ENCODE data around the gene SNRNP35. TPM values are rescaled to one million over a fixed set of nuclear protein-coding genes. Genes with fewer than 3 reads are reported as not detected.
"Not testable (repeated sequence)": the region's sequence is repeated elsewhere in the genome, so short reads cannot be mapped to it uniquely, and the experiment has no call there.

SNRNP35 gene
- total RNA-seq, 2 experiments from 2014 or later, result 21.5 to 21.8 TPM

DNA sequence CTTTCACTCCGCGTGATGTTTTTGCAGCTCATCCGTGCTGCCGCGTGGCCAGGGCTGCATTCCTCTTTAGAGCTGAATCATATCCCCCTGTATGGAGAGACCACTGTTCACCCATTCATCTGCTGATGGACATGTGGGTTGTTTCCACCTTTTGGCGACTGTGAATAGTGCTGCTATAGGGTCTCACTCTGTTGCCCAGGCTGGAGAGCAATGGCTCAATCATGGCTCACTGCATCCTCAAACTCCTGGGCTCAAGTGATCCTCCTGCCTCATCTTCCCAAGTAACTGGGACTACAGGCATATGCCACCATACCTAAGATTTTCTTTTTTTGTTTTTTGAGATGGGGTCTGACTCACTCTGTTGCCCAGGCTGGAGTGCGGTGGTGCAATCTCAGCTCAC is 39.1 kb downstream of the SNRNP35 start:
- CTCF ChIA-PET, result interaction anchor here (1.1 kb wide), 1 partner anchor 22 kb away, joined by 3 read pairs; no protein-coding TSS in a partner anchor
- Mint-ChIP-seq H3K4me3 (no peak overlapping the region), H3K27me3 (ENCODE audit: low read depth) (no peaks in the 10 kb centered on the region), H3K27ac (no peak overlapping the region), H3K9me3 (no peaks in the 10 kb centered on the region), H3K36me3 (ENCODE audit: low read depth) (no peaks in the 10 kb centered on the region), H3K4me1 (ENCODE audit: low read depth) (no peaks in the 10 kb centered on the region)
- intact Hi-C loops (cut with micrococcal nuclease), result no loop called here
- DNase-seq, result no peak

DNA sequence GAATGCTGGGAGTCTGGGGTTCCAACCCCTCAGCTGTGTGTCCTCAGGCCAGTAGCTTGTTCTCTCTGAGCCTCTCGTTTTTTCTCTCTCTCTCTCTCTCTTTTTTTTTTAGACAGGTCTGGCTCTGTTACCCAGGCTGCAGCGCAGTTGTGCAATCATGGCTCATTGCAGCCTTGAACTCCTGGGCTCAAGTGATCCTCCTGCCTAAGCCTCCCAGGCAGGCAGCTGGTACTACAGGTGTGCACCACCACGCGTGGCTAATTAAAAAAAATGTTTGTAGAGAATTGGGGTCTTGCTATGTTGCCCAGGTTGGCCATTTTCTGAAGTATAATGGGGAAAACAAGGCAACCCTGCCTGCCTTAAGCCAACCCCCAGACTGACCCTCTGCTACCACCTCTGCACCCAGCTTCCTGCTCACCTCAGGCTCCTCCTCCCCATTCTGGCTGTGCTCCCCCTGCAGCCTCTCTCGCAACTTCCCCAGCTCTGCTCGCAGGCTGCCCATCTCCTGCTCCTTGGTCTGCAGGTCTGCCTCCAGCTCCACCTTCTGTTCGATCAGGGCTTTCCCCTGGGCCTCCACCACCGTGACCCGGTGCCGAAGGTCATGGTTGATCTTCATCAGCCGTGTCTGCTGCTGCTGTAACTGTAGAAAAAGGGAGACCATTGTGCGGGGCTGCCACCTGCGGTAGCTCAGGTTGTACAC is 40.3 kb downstream of the SNRNP35 start:
- Mint-ChIP-seq H3K27me3 (ENCODE audit: low read depth) (no peaks in the 10 kb centered on the region), H3K4me3 (no peak overlapping the region), H3K9me3 (no peaks in the 10 kb centered on the region), H3K36me3 (ENCODE audit: low read depth) (no peaks in the 10 kb centered on the region), H3K27ac (no peak overlapping the region), H3K4me1 (ENCODE audit: low read depth) (no peaks in the 10 kb centered on the region)
- intact Hi-C loops (cut with micrococcal nuclease), result no loop called here
- CTCF ChIA-PET, result no interaction called here
- DNase-seq, result no peak

DNA sequence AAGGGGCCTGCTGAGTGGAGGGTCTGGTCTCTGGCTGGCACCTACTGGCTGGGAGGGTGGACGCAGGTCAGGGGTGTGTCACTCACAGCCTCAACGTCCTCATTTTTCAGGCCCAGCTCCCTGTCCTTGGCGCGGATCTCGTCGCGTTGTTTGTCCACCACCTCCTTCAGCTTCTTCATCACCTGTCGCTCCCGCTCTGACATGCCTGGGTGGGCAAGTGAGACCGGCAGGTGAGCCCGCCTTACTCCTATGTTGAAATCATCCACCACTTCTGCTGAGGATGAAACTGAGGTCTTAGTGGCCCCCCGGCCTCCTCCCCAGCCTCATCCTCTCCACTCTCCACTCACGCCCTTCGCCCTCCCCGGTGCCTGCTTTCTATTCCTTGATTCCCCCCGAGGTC is 41.4 kb downstream of the SNRNP35 start:
- DNase-seq, result no peak
- Mint-ChIP-seq H3K27ac (no peak overlapping the region), H3K9me3 (no peaks in the 10 kb centered on the region), H3K36me3 (ENCODE audit: low read depth) (no peaks in the 10 kb centered on the region), H3K4me1 (ENCODE audit: low read depth) (no peaks in the 10 kb centered on the region), H3K4me3 (no peak overlapping the region), H3K27me3 (ENCODE audit: low read depth) (no peaks in the 10 kb centered on the region)
- CTCF ChIA-PET, result no interaction called here
- intact Hi-C loops (cut with micrococcal nuclease), result no loop called here

DNA sequence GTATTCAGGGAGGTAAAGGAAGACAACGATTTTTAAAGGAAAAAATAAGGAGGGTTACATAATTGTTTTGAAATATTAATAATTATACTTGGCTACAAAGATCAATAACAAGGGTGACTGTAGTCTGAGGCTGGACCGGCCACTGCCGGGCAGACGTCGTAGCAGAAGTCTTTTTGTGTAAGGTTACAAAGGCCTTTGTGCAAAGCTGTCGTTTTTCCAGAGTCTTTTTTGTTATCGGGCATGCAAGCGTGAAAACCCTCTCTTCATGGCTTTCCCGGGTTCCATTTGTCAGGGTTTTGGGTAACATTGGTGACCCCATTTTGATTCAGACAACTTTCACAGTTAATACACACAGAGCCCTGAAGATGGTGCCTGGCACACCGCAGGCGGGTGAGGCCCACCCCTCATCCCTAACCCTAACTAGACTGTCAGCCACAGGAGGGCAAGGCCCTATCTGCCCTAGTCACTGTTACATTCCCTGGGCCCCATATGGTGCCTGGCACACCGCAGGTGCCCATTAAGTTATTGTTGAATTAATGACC is 44.3 kb downstream of the SNRNP35 start:
- H3K36me3 Mint-ChIP-seq (ENCODE audit: low read depth), result no peaks in the 10 kb centered on the region
- no peaks in the 10 kb centered on the region for H3K27me3 Mint-ChIP-seq (ENCODE audit: low read depth)
- no peaks in the 10 kb centered on the region for H3K4me1 Mint-ChIP-seq (ENCODE audit: low read depth)
- CTCF ChIA-PET, result interaction anchor here (0.6 kb wide), 1 partner anchor 23 kb away, joined by 6 read pairs; no protein-coding TSS in a partner anchor
- intact Hi-C loops (cut with micrococcal nuclease), result no loop called here
- DNase-seq, result no peak
- no peak overlapping the region for H3K27ac Mint-ChIP-seq
- no peak overlapping the region for H3K4me3 Mint-ChIP-seq
- no peaks in the 10 kb centered on the region for H3K9me3 Mint-ChIP-seq

DNA sequence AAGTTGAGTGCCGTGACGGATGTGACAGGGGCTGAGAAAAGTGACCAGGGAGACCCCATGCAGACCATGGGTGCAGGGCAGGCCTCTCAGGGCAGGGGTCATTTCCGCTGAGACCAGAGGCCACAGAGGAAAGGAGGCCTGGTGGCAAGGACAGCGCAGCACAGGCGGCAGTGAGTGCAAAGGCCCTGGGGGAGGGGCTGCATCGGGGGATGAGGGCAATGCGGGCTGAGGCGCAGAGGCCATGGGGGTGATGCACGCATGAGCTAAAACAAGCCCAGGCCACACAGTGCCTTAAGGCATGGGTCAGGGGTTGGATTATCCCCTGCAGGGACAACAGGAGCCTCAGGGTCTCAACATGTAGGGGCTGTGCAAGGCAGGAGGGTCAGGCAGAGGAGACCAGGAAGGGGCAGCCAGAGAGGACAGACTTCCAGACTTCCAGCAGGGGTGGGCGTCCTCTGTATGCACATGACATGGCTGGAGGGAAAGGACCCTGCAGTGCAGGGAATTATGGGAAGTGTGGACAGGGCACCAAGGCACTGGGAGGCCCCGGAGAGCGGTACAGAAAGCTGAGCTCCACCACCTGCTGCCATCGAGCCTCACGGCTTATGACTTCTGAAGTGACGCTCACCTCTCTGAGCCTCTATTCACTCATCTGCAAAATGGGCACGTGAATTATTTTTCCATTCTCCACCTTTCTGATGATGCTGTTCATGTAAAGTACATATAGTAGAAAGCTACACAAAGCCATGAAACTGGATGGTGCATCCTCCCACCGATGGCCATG is 48.3 kb downstream of the SNRNP35 start:
- H3K27ac Mint-ChIP-seq, result no peak overlapping the region
- no peaks in the 10 kb centered on the region for H3K36me3 Mint-ChIP-seq (ENCODE audit: low read depth)
- H3K4me1 Mint-ChIP-seq (ENCODE audit: low read depth), result peaks cover 4% of the 10 kb centered on the region
- intact Hi-C loops (cut with micrococcal nuclease), result no loop called here
- H3K9me3 Mint-ChIP-seq, result no peaks in the 10 kb centered on the region
- no peak overlapping the region for H3K4me3 Mint-ChIP-seq
- CTCF ChIA-PET, result interaction anchor here (0.6 kb wide), 1 partner anchor 72 kb away, joined by 3 read pairs; no protein-coding TSS in a partner anchor
- DNase-seq, result no peak
- H3K27me3 Mint-ChIP-seq (ENCODE audit: low read depth), result no peaks in the 10 kb centered on the region

DNA sequence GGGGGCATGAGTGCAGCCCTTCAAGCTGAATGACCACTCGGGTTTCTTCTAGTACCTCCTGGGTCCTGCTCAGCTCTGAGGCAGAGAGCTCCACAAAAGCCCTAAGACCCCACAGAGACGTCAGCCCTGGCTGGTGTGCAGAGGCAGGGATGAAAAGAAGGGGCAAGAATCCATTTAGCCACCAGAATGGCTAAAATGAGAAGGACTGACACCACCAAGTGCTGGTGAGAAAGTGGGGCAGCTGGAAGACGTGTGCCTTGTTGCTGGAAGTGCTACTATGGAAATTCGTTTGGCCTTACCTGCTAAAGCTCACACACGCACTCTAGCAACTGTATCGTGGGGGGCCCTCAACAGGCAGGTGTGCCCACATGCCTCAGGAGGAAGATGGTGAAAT is 48.9 kb downstream of the SNRNP35 start:
- intact Hi-C loops (cut with micrococcal nuclease), result no loop called here
- CTCF ChIA-PET, result interaction anchor here (0.6 kb wide), 1 partner anchor 241 kb away, joined by 3 read pairs; no protein-coding TSS in a partner anchor
- H3K4me1 Mint-ChIP-seq (ENCODE audit: low read depth), result peaks cover 4% of the 10 kb centered on the region

DNA sequence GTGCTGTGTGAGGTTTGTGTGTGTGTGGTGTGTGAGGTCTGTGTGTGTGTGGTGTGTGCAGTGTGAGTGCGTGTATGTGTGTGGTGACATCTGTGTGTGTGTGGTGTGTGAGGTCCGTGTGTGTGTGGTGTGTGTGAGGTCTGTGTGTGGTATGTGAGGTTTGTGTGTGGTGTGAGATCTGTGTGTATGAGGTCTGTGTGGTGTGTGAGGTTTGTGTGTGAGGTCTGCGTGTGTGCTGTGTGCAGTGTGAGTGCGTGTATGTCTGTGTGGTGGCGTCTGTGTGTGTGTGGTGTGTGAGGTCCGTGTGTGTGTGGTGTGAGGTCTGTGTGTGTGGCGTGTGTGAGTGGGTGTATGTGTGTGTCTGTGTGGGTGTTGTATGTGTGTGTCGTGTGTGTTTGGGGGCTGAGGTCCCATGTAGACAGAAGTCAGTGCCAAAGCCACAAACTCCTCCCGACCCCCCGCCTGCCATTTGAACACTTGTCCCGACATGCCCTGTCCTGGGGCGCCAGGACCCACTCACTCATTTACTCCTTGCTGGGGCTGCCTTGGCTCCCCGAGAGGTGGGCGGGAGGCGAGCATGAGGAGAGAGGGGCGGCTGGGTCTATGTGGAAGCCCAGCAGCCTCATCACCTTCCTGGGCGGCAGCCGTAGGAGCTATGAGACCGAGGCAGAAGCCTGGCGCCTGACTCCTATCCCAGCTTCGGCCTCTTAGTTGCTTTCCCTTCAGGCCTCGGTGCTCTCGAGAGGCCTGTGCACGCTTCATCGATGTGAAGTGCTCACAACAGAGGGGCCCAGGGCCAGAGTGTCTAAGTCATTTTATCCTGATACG is 55.1 kb downstream of the SNRNP35 start:
- Mint-ChIP-seq H3K36me3 (ENCODE audit: low read depth) (no peaks in the 10 kb centered on the region), H3K4me3 (no peak overlapping the region), H3K27ac (no peak overlapping the region), H3K9me3 (no peaks in the 10 kb centered on the region), H3K4me1 (ENCODE audit: low read depth) (peaks cover 4% of the 10 kb centered on the region), H3K27me3 (ENCODE audit: low read depth) (no peaks in the 10 kb centered on the region)
- no peak for DNase-seq
- CTCF ChIA-PET, result no interaction called here
- intact Hi-C loops (cut with micrococcal nuclease), result no loop called here

More for the DNA sequence above, 48.9 kb downstream of the SNRNP35 start:
- no peak for DNase-seq
- Mint-ChIP-seq H3K9me3 (no peaks in the 10 kb centered on the region), H3K36me3 (ENCODE audit: low read depth) (no peaks in the 10 kb centered on the region), H3K27ac (no peak overlapping the region), H3K27me3 (ENCODE audit: low read depth) (no peaks in the 10 kb centered on the region), H3K4me3 (no peak overlapping the region)

DNA sequence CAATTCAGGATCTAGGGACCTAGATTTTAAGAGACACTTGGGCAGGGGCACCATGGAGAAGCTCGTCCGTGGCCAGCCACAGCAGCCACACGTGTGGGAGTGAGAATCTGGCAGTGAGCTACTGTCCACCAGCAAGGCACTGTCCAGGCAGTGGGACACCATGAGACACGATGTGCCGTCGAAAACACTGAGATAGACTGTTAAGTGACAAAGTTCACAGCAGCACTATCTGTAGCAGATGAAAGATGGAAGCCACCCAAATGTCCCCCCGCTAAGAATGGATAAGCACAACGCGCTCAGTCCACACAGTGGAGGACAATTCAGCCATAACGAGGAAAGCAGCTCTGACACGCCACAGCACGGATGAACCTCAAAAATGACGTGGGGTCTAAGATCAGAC is 55.9 kb downstream of the SNRNP35 start:
- Mint-ChIP-seq H3K4me3 (no peak overlapping the region), H3K27ac (no peak overlapping the region), H3K4me1 (ENCODE audit: low read depth) (peaks cover 4% of the 10 kb centered on the region), H3K9me3 (no peaks in the 10 kb centered on the region), H3K27me3 (ENCODE audit: low read depth) (no peaks in the 10 kb centered on the region), H3K36me3 (ENCODE audit: low read depth) (no peaks in the 10 kb centered on the region)
- no peak for DNase-seq
- CTCF ChIA-PET, result no interaction called here
- intact Hi-C loops (cut with micrococcal nuclease), result no loop called here

DNA sequence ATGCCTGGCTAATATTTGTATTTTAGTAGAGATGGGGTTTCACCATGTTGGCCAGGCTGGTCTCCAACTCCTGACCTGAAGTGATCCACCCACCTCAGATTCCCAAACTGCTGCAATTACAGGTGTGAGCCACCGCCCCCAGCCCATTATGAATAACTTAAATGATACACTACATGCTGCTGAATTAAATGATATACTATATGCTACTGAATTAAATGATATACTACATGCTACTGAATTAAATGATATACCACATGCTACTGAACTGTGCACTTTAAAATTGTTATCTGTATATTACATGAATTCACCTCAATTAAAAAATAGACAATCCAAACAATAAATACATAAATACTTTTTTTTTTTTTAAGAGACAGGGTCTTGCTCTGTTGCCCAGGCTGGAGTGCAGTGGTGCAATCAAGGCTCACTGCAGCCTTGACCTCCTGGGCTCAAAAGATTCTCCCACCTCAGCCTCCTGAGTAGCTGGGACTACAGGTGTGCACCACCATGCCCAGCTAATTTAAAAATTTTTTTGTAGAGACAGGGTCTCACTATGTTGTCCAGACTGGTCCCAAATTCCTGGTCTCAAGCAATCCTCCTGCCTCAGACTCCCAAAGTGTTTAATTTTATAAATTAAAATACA is 56.8 kb downstream of the SNRNP35 start:
- H3K9me3 Mint-ChIP-seq; H3K4me3 Mint-ChIP-seq; H3K27me3 Mint-ChIP-seq (ENCODE audit: low read depth); DNase-seq; H3K36me3 Mint-ChIP-seq (ENCODE audit: low read depth); H3K27ac Mint-ChIP-seq; intact Hi-C loops (cut with micrococcal nuclease); H3K4me1 Mint-ChIP-seq (ENCODE audit: low read depth): not testable (repeated sequence)
- CTCF ChIA-PET, result interaction anchor here (1.1 kb wide), 1 partner anchor 140 kb away, joined by 4 read pairs; no protein-coding TSS in a partner anchor

DNA sequence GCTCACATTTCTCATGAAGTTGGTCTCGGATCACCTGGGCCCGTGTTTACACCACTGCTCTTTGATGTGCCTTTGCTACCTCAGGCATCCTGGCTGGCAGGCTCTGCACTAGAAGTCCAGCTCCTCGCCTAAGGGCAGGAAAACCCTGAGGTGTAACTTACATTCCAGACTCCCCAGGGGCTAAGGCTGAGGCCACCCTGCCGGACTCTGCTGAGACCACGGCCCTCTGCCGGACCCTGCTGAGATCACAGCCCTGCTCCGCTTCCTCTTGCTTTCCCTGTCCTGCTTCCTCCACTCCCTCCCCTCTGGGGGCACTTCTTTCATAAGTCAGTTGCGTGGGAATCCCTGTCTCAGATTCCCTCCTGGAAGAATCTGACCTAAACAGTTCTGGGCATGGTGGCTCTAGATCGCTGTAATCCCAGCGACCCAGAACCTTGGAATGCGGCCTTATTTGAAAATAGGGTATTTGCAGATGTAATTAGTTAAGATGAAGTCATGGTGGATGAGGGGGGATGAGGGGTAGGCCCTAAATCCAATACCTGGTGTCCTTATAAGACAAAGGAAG is 58.4 kb downstream of the SNRNP35 start:
- peaks cover 2% of the 10 kb centered on the region for H3K36me3 Mint-ChIP-seq (ENCODE audit: low read depth)
- CTCF ChIA-PET, result interaction anchor here (1.1 kb wide), 1 partner anchor 141 kb away, joined by 4 read pairs; no protein-coding TSS in a partner anchor
- no peaks in the 10 kb centered on the region for H3K4me1 Mint-ChIP-seq (ENCODE audit: low read depth)
- no peak for DNase-seq
- intact Hi-C loops (cut with micrococcal nuclease), result no loop called here
- no peaks in the 10 kb centered on the region for H3K9me3 Mint-ChIP-seq
- H3K27me3 Mint-ChIP-seq (ENCODE audit: low read depth), result no peaks in the 10 kb centered on the region
- no peak overlapping the region for H3K4me3 Mint-ChIP-seq
- H3K27ac Mint-ChIP-seq, result no peak overlapping the region

Data from activated naive CD4-positive, alpha-beta T cell treated with anti-CD3 and anti-CD28 coated beads for 36 hours (primary cell).